SKM-1 (cell line): Measurements from ENCODE around the gene MPP7.

Source experiments
- DNase-seq: peaks from one replicate; lab custom pipeline; 2025; ENCODE audit not compliant: unreplicated experiment; lab: John Stamatoyannopoulos, UW

The MPP7 gene

GRCh38 chr10:28273343-28273742, 29.5 kb downstream of the MPP7 start:
- no peak for DNase-seq

GRCh38 chr10:28269842-28270456, 32.9 kb downstream of the MPP7 start:
- DNase-seq = no peak

GRCh38 chr10:28266449-28267224, 36.2 kb downstream of the MPP7 start:
- DNase-seq = no peak

DNA sequence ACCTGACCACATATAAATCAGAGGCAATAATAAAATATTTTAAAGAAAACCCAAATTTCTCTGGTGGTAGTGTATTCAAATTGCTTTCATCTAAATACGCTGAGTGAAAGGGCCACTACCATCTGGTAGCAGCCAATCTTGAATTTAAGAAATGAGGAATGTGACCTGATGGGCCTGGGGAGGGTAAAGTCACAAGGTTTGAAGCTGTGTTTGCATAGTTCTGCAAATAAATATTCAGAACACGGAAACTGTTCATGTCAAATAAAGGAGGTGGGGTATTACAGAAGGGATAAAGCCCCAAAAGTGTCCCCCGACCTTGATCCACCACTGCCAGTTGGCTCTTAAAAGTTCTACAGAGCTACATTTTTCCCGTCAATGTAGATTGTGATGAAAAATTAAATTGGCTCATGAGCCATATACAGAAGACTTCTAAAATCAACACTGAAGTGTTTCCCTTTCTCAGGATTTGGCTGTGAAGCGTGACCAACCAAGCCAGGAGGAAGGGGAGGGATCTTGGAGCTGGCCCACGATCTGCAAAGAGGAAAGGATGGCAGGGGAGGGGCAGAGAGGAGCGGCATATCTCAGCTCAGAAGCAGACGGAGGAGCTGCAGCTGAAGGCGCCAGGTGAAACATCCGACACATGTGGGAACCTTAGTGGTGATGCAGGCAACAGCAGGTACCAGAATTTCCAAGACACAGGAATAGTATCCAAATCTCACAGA, 39.6 kb downstream of the MPP7 start:
- DNase-seq = no peak

GRCh38 chr10:28256776-28257175, 46.1 kb downstream of the MPP7 start:
- no peak for DNase-seq

GRCh38 chr10:28254290-28254985, 48.4 kb downstream of the MPP7 start:
- DNase-seq = no peak

GRCh38 chr10:28253169-28253785, 49.6 kb downstream of the MPP7 start:
- DNase-seq = no peak
